Vein endothelial cell (primary cell): ENCODE data around the gene LIPN. TPM values are rescaled to one million over a fixed set of nuclear protein-coding genes. Genes with fewer than 3 reads are reported as not detected.

Experiments used
- total RNA-seq: library from RNA; depleted of rRNA; stranded (reverse); fragments of >200 nt; gene quantifications from 2 replicates; pipeline ENCODE4 v1.2.3, GENCODE V29; 2012

Gene LIPN
- not detected in 2 replicates for total RNA-seq

DNA sequence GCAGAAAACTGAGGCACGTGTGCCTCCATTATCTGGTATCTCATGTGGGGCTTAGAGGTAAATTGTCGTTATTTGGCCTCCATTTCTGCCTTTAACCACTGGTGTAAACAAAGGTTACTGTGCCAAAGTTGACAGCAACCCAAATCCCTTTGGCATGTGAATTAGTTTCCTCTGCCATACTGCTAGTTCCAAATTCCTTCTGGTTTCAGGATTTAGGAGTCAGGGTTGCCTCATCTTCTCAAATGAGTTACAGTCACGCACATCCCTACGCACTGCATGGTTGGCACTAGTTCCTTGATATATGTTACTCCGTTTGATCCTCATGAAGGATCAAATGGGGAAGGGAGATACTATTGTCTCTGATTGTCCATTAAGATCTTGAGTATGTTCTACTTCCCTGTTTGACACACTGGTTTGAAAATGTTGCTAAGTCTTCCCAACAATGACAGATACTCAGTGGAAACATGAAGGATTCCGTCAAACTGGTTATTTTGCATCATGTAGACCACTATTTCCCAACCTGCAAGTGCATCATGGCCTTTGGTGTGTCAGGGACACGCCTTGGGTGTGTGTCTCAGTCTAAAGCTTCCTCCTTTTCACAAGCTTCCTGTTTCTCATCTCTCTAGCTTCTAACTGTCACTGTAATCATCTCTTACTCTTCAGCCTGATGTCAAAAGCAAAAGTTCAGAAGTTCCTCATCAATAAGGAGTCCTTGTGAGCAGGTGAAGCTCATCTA, at the start of gene LIPN:
Gene LIPN, plus strand, starts transcription at position 655 of the 736 bp plus-strand sequence. CDS start 1,386 bp downstream, outside the sequence.

GRCh38 chr10:88802523-88803285, 42.9 kb downstream of the LIPN start, which contains the start of gene LIPM:
TSS of gene LIPM (plus strand) at chr10:88802730. CDS start at chr10:88802897, 167 bp downstream.

Other genes with a start within 250 kb of the LIPN start
- gene RNLS, start 176.7 kb upstream of the LIPN start, total RNA-seq = 2.6 and 5.5 TPM in 2 replicates
- under 0.01 TPM in 1 of 2 replicates, not detected in the other for gene LIPJ, start 173.3 kb upstream of the LIPN start, total RNA-seq
- gene LIPF, start 95.6 kb upstream of the LIPN start, total RNA-seq = not detected in 2 replicates
- not detected in 2 replicates for gene LIPK, start 53.8 kb upstream of the LIPN start, total RNA-seq
- not detected in 2 replicates for gene LIPM, start 42.7 kb downstream of the LIPN start, total RNA-seq
- gene ANKRD22, start 91.8 kb downstream of the LIPN start, total RNA-seq = not detected in 2 replicates
- 1.2 and 4.6 TPM in 2 replicates for gene STAMBPL1, start 120.2 kb downstream of the LIPN start, total RNA-seq
- gene ACTA2, start 192.8 kb downstream of the LIPN start, total RNA-seq = 15.7 and 16.3 TPM in 2 replicates
- 8.8 and 18.7 TPM in 2 replicates for gene FAS, start 230.8 kb downstream of the LIPN start, total RNA-seq